Hepatocyte (in vitro differentiated cells): ENCODE data around the gene SPSB1. TPM values are rescaled to one million over a fixed set of nuclear protein-coding genes. Genes with fewer than 3 reads are reported as not detected.

Experiments
- DNase-seq: peaks from one replicate; pipeline ENCODE4 v3.0.0-alpha.2; 2016; ENCODE audit warnings: low spot score
- H2AFZ ChIP-seq: fragments of 200-600 bp; sonication (generic); 2 replicates; pipeline ENCODE4 v1.6.0; 2016; ENCODE audit warnings: antibody characterized with exemption, mild to moderate bottlenecking
- H3K27ac ChIP-seq: fragments of 200-600 bp; sonication (generic); 2 replicates; pipeline ENCODE4 v1.5.1; 2016; ENCODE audit warnings: mild to moderate bottlenecking
- H3K27me3 ChIP-seq: fragments of 200-600 bp; sonication (generic); 2 replicates; pipeline ENCODE4 v1.6.1; 2016
- H3K36me3 ChIP-seq: fragments of 200-600 bp; sonication (generic); replicated peaks from 2 replicates; pipeline ENCODE4 v1.5.1; 2016; ENCODE audit warnings: low read depth; ENCODE audit not compliant: insufficient read depth
- H3K4me1 ChIP-seq: fragments of 200-600 bp; sonication (generic); 2 replicates; pipeline ENCODE4 v1.5.1; 2016; ENCODE audit warnings: mild to moderate bottlenecking, moderate library complexity; ENCODE audit not compliant: insufficient read depth
- H3K4me2 ChIP-seq: fragments of 200-600 bp; sonication (generic); 2 replicates; pipeline ENCODE4 v1.6.0; 2016
- H3K4me3 ChIP-seq: fragments of 200-600 bp; sonication (generic); 2 replicates; pipeline ENCODE4 v1.5.1; 2016; ENCODE audit warnings: mild to moderate bottlenecking
- H3K79me2 ChIP-seq: fragments of 200-600 bp; sonication (generic); 2 replicates; pipeline ENCODE4 v1.6.0; 2017; ENCODE audit warnings: mild to moderate bottlenecking
- H3K9me2 ChIP-seq: fragments of 200-600 bp; sonication (generic); replicated peaks from 2 replicates; pipeline ENCODE4 v1.6.0; 2017; ENCODE audit warnings: mild to moderate bottlenecking; ENCODE audit not compliant: insufficient read depth
- H3K9me3 ChIP-seq: fragments of 200-600 bp; sonication (generic); 2 replicates; pipeline ENCODE4 v1.5.1; 2016; ENCODE audit warnings: low read depth, mild to moderate bottlenecking
- H4K20me1 ChIP-seq: fragments of 200-600 bp; sonication (generic); 2 replicates; pipeline ENCODE4 v1.6.0; 2016; ENCODE audit warnings: mild to moderate bottlenecking; ENCODE audit not compliant: insufficient read depth, poor library complexity, severe bottlenecking
- EZH2 ChIP-seq: fragments of 200-600 bp; sonication (generic); IDR thresholded peaks from 2 replicates; pipeline ENCODE4 v1.6.1; 2016; ENCODE audit warnings: antibody characterized with exemption, mild to moderate bottlenecking, borderline replicate concordance
- EZH2phosphoT487 ChIP-seq: fragments of 200-600 bp; sonication (generic); IDR thresholded peaks from one replicate; pipeline ENCODE4 v1.6.1; 2018; ENCODE audit warnings: antibody characterized with exemption, mild to moderate bottlenecking, low read depth, moderate library complexity; ENCODE audit not compliant: unreplicated experiment, severe bottlenecking
- WGBS: methylation state at CpG from one replicate; pipeline ENCODE4 v1.1.6; 2016; ENCODE audit warnings: low lambda C conversion rate; ENCODE audit errors: missing lambda C conversion rate; 5-methylcytosine and 5-hydroxymethylcytosine counted together
- polyA plus RNA-seq: library from polyadenylated mRNA; unstranded; fragments of >200 nt; fragmentation: Nextera tagmentation; extraction: Ambion mirVana; gene quantifications from 2 replicates; pipeline ENCODE4 v1.2.1, GENCODE V29; 2016
- total RNA-seq: library from RNA; depleted of rRNA; stranded (reverse); fragments of >200 nt; gene quantifications from 2 replicates; pipeline ENCODE4 v1.2.3, GENCODE V29; 2014
- TF ChIP-seq, protein P1 (sequence below): fragments of 200-600 bp; sonication (generic); IDR thresholded peaks from 2 replicates; pipeline ENCODE4 v1.5.1; 2016; ENCODE audit warnings: antibody characterized with exemption, mild to moderate bottlenecking; ENCODE audit not compliant: poor library complexity

The SPSB1 gene
- total and polyA plus RNA-seq, 2 experiments from 2014 or later = 61.3 to 102 TPM

DNA sequence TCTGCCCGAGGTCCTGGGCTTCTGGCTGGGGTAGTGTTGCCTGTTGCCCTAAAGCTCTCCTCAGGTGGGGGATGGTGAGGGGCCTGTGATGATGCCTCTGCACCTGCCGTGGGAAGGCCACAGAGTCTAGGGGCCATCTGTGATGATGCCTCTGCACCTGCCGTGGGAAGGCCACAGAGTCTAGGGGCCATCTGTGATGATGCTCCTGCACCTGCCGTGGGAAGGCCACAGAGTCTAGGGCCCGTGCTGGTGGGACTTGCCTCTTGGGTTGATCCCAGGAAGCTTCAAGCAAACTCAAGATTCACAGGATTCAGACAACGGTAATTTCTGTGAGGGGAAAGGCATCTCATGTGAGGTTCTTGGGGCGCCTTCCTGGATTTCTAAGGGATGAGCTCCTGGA lies 17.3 kb downstream of the SPSB1 start:
- H3K9me3 ChIP-seq = no peaks in the 10 kb centered on the region
- 90% methylated on average over 7 of the region's 7 CpGs for WGBS
- peaks cover 99% of the 10 kb centered on the region for H3K79me2 ChIP-seq
- no peak for DNase-seq
- H3K27ac ChIP-seq = no peak overlapping the region
- H3K36me3 ChIP-seq = no peaks in the 10 kb centered on the region
- peaks cover 17% of the 10 kb centered on the region for H3K4me1 ChIP-seq
- H3K9me2 ChIP-seq = no peaks in the 10 kb centered on the region
- H4K20me1 ChIP-seq = peaks cover 97% of the 10 kb centered on the region
- no peak for TF ChIP-seq EZH2phosphoT487
- TF ChIP-seq, protein P1, sequence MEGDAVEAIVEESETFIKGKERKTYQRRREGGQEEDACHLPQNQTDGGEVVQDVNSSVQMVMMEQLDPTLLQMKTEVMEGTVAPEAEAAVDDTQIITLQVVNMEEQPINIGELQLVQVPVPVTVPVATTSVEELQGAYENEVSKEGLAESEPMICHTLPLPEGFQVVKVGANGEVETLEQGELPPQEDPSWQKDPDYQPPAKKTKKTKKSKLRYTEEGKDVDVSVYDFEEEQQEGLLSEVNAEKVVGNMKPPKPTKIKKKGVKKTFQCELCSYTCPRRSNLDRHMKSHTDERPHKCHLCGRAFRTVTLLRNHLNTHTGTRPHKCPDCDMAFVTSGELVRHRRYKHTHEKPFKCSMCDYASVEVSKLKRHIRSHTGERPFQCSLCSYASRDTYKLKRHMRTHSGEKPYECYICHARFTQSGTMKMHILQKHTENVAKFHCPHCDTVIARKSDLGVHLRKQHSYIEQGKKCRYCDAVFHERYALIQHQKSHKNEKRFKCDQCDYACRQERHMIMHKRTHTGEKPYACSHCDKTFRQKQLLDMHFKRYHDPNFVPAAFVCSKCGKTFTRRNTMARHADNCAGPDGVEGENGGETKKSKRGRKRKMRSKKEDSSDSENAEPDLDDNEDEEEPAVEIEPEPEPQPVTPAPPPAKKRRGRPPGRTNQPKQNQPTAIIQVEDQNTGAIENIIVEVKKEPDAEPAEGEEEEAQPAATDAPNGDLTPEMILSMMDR = no peak
- no peak for TF ChIP-seq EZH2
- no peak overlapping the region for H2AFZ ChIP-seq
- no peak overlapping the region for H3K4me3 ChIP-seq
- no peaks in the 10 kb centered on the region for H3K27me3 ChIP-seq
- H3K4me2 ChIP-seq = no peak overlapping the region

- TF ChIP-seq EZH2phosphoT487 (no peak), EZH2 (no peak)
- TF ChIP-seq, protein P1 = no peak
- DNase-seq = no peak
- H4K20me1 ChIP-seq = peaks cover 97% of the 10 kb centered on the region
- H3K36me3 ChIP-seq = no peaks in the 10 kb centered on the region
- no peaks in the 10 kb centered on the region for H3K9me2 ChIP-seq
- WGBS = 71% methylated on average over 10 of the region's 10 CpGs
- peak overlapping the region; percentile 63 for H3K4me2 ChIP-seq
- no peak overlapping the region for H2AFZ ChIP-seq
- H3K9me3 ChIP-seq = no peaks in the 10 kb centered on the region
- peak overlapping the region; percentile 32 for H3K27ac ChIP-seq
- H3K4me1 ChIP-seq = peaks cover 21% of the 10 kb centered on the region
- peaks cover 99% of the 10 kb centered on the region for H3K79me2 ChIP-seq
- no peaks in the 10 kb centered on the region for H3K27me3 ChIP-seq
- H3K4me3 ChIP-seq = no peak overlapping the region
Observed at GRCh38 chr1:9311029-9311428, 18.3 kb downstream of the SPSB1 start.

GRCh38 chr1:9311479-9311878 lies 18.8 kb downstream of the SPSB1 start:
- peaks cover 21% of the 10 kb centered on the region for H3K4me1 ChIP-seq
- H3K36me3 ChIP-seq = no peaks in the 10 kb centered on the region
- H3K79me2 ChIP-seq = peaks cover 99% of the 10 kb centered on the region
- peak overlapping the region; percentile 32 for H3K27ac ChIP-seq
- peaks cover 97% of the 10 kb centered on the region for H4K20me1 ChIP-seq
- H3K9me3 ChIP-seq = no peaks in the 10 kb centered on the region
- WGBS = 38% methylated on average over 9 of the region's 9 CpGs
- H2AFZ ChIP-seq = no peak overlapping the region
- H3K4me2 ChIP-seq = peak overlapping the region; percentile 63
- H3K4me3 ChIP-seq = no peak overlapping the region
- DNase-seq = no peak
- TF ChIP-seq EZH2 = no peak
- H3K9me2 ChIP-seq = no peaks in the 10 kb centered on the region
- no peaks in the 10 kb centered on the region for H3K27me3 ChIP-seq

GRCh38 chr1:9312168-9312720 lies 19.6 kb downstream of the SPSB1 start:
- WGBS = 76% methylated on average over 18 of the region's 18 CpGs
- Histone ChIP-seq H3K4me3 (no peak overlapping the region), H3K27ac (peak overlapping the region; percentile 32), H2AFZ (no peak overlapping the region), H3K9me2 (no peaks in the 10 kb centered on the region), H3K4me1 (peaks cover 24% of the 10 kb centered on the region), H3K27me3 (no peaks in the 10 kb centered on the region), H3K79me2 (peaks cover 99% of the 10 kb centered on the region), H3K4me2 (peak overlapping the region; percentile 63), H3K9me3 (no peaks in the 10 kb centered on the region), H3K36me3 (no peaks in the 10 kb centered on the region), H4K20me1 (peaks cover 97% of the 10 kb centered on the region)
- TF ChIP-seq, protein P1 = no peak
- TF ChIP-seq EZH2 (no peak), EZH2phosphoT487 (no peak)
- DNase-seq = no peak
